HG02763 (cell line): ENCODE data around the gene PLS1.

ENCODE experiments used
- ATAC-seq: cut with Tn5 transposase; IDR thresholded peaks from one replicate; pipeline ENCODE4 v1.9.1; 2021; ENCODE audit warnings: mild to moderate bottlenecking, moderate library complexity; ENCODE audit not compliant: unreplicated experiment

Gene PLS1

DNA sequence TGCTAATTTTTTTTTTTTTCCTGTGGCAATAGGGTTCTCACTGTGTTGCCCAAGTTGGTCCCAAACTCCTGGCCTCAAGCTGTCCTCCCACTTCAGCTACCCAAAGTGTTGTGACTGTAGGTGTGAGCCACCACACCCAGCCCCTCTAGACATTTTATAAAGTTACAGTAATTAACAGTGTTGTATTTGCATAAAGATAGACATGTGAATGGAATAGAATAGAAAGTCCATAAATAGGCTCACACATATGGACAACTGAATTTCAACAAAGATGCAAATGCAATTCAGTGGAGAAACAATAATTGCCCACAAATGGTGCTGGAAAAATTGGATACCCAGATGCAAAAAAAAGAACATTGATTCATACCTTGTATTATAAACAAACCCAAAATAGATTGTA lies 39.9 kb downstream of the PLS1 start:
- ATAC-seq, result no peak

DNA sequence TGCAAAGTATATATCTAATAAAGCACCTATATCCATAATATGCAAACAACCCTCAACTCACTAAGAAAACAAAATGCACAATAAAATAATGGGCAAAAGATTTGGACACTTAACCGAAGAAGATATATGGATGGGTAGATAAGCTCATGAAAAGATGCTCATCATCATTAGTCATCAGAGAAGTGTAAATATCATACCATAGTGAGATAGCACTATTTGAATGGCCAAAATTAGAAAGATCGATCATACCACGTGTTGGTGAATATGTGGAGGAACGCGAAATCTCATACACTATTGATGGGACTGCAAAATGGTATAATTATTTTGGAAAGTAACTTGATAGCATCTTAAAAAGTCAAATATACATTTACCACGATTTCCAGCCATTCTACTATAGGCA lies 40.5 kb downstream of the PLS1 start:
- no peak for ATAC-seq

DNA sequence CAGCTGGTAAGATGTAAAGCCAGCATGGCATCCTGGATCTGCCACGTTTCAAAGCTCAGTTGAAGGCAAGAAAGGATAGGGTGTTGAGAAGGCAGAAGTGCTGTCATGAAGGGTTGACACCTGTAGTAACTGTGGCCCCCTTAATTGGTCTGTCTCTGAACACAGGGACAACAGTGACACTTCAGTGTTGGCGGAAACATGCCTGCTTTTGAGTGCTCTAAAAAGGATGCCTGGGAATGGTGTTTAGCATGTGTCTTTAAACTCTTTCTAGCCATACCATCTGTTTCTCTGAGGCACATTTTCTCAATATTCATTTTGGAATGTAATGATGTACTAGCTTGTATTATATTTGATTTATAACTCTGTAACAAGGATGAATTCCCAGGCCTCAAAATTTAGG lies 42.1 kb downstream of the PLS1 start:
- ATAC-seq, result no peak

DNA sequence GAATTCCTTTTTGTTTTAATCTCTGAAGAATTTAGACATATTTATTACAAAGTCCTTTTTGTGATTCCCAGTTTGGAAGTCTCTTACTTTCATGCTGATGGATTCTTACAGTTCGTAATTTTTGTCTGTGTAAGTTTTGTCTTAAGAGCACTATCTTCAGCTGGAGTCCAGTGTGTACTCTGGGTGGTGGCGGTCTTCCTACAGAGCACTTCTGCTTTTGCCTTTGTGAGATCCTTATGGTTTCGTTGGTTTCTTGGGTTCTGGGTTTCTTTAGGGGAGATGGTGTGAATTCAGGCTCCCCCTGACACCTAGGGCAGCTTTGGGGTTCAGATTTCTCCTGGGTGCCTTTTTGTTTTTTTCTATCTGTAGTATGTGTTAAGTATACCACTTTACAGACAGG lies 45.3 kb downstream of the PLS1 start:
- no peak for ATAC-seq

DNA sequence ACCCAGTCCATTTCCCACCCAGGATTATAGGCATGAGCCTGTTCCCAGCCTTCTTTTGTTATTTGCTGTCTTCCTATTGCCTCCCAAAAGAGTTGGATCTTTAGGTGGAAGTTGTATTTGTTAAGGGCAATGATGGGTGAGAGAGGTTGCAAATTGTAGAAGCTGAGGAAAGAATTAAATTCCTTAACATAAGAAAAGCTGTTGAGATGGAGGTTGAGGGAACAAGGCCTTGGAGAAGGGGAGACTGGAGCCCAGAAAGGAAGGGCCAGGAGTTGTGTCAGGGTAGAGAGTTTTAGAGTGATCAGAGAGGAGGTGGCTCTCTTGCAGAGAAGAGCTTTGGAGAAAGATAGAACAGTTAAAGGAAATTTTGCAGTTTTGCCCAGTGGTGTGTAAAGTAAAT lies 46.8 kb downstream of the PLS1 start:
- ATAC-seq, result no peak

DNA sequence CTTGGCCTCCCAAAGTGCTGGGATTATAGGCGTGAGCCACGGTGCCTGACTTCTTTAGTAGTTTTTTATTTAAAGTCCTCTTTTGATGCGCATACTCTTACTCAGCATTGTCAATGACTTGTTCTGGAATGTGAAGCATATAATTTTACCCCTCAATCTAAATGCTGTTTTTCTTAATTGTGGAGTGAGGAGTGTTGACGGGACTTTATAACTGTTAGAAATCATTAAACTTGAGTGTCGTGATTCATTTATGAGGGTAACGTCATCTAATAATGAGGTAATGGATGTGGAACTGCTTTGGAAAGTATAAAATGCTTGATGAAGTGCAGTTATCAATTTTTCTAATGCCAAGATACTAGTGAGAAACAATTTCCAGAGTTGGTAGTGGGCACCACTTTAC lies 48.3 kb downstream of the PLS1 start:
- ATAC-seq, result no peak

DNA sequence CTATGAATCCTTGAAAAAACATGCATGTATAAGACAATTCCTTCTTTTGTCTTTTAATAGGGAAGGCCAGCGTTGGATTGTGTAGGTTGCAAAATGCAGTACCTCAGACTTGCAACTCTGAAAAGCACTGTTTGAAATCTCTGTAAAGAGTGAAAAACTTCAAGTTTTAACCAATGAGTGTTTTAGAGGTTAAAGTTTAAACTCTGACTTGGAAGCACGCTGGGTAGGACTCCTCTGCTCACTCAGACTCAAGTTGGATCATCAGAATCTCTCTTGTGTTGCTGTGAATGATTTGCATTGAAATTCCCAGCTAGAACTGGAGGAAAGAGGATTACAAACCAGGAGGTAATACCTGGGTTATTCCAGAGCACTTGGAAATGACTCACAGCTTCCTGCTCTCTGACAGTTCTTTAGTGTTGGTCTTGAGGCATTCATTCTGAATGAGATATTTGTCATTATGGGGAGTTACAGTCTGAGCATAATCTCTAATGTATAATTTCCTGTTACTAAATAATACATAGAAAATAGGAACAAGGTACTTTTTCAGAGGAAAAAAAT lies 49.1 kb downstream of the PLS1 start:
- ATAC-seq, result no peak

DNA sequence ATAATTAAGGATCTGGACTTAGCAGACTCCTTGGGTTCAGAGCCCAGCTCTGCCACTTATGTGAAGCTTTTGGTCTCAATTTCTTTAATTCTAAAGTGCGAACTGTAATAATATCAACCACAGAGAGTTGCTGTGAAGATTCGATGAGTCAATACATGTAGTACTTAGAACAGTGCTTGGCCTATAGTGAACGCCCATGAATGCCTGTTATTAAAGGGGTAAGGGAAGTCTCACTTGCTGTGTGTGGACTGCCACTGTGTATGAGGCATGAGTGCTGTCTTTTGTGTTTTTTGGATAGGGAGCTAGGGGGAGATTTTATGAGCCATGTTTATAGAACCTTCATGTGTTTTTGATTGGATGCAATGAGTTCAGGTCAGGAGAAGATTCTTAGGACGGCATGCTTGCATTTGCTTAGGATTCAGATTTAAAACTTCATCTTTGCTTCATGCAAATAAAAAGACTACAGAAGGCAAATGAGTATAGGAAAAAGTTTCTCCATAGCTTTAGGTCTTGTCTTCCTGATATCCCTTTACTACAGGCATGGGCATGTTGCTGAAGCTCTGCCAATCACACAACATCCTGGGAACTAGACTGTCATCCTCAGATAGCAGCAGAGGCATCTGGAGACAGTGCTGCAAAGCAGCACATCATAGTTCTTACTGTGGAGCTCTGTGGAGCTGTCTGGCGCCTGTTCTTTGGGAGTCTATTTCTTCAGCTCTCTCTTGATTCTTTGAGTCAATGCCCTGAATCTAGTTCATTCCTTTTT lies 50.0 kb downstream of the PLS1 start:
- ATAC-seq, result no peak

DNA sequence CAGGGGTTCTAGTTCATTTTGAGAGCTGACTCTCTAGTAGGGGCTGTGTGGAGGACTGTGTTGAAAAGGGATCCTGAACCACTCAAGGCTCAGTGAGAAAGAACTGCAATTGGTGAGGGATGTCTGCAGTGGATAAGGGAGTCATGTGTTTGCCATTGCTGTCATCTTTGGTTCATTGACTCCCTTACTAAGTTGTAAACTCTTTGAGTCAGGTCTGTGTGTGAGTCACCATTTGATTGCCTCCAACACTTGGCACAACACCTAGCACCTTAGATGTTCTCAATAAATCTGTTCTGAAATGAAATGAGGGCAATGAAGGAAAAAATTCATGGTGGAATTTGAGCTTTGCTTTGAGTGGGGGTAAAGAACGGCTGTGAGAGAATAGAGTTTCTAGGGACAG lies 51.7 kb downstream of the PLS1 start:
- ATAC-seq, result no peak

DNA sequence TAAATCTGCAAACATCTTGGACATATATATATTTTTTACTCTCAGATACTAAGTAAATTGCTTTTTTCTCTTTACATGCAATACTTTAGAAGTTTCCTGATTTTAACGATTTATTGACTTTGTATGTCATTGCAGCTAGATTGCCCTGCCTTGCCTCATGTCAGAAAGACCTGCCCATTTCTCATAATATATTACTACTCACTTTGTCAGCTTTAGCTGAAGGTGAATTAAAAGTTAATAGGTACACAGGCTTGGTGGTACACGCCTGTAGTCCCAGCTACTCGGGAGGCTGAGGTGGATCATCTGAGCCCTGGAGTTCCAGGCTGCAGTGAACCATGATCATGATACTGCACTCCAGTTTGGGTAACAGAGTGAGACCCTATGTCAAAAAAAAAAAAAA lies 52.8 kb downstream of the PLS1 start:
- ATAC-seq, result no peak

DNA sequence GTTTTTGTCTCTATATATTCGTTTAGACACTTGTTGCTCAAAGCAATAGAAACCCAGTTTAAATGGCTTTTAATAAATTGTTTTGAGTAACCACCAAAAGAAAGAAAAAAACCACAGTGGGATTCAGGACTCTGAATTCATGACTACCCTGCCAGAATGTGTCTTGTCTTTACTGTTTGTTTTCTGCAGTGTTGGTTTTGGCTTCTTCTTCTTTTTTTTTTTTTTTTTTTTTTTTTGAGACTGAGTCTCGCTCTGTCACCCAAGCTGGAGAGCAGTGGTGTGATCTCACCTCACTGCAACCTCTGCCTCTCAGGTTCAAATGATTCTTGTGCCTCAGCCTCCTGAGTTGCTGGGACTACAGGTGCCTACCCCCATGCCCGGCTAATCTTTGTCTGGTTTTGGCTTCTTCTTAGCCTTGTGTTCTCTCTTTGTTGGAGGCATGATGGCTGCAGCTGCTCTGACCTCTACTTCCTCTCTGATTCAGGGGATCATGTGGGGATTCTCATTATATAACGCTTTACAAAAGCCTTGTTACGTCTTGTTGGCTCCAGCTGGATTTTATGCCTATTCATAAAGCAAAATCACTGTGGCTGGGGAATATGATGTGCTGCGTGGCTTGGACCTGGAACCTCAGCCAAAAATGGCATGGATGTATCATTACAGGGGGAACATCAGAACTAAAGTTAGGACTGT lies 54.0 kb downstream of the PLS1 start:
- no peak for ATAC-seq

DNA sequence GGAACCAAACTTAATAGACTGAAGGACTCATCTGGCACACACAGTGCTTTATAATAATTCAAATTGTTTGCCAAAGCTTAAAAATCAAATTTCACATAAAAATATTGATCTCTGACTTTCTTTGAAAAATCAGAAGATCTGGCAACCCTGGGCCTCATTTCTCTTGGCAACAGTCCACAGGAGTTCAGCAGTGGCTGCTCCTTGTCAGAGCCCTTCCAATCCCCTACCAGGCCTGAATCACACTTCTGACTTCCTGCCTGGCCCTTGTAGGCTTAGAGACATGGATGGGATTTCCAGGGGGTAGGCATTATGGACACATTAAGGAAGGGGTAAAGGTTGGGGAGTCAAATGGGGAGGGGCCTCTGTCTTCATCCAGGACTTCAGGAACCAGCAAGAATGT lies 55.5 kb downstream of the PLS1 start:
- no peak for ATAC-seq

DNA sequence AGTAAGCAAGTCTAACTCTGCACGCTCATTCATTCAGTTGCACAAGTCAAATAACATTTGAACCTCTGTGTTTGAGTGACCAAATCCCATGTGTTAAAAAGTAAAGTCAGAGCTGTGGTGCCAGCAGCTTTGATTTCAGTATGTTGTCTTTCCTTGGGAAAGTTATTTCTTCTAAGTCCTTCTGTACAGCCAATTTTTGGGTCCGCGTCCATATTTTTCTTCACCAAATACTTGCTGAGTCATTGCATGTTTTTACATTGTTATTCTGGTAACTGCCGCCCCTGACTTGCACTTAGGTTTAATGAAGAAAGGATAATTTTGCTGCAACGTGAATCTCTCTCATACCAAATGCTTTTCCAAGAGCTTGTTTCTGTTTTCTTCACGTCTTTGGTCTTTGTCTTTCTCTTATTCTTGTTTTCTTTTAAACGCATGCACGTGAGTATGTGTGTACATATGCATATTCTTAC lies 56.7 kb downstream of the PLS1 start:
- ATAC-seq, result no peak

DNA sequence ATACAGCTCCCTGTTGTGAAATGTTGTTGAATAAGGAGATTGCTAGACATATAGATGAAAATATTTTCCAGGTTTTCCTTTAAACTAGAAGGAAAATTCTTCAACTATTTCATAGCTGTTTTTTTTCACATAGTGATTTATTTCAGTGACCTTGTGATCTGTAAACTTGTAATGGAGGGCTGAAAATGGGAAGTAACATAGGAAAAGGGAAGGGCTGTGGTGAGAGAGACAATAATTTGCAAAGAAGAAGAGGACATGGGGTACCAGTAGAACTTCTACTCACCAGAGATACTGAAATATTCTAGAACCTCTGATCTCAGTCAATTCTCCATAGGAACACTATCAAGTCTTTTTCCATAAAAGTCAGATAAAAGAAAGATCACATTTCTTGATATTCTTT lies 60.4 kb downstream of the PLS1 start:
- no peak for ATAC-seq

DNA sequence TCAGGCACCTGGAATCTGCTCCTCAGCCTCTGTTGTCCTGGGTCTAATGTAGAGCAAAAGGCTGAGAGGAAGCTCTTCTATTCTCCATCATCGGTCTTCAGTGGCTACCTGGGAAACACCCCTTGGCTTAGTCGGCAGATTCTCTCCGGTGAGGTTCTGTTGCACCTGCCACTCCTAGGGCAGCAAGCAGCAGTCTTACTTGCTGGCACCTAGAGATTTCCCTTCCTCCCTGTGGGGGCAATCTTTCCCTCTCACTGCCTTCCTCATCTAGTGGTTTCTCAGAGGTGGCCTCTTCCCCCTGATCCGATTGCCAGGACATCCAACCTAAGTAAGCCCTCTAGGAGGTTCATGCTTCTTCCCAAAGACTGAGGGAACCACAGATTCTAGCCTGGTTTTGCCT lies 60.8 kb downstream of the PLS1 start:
- no peak for ATAC-seq

DNA sequence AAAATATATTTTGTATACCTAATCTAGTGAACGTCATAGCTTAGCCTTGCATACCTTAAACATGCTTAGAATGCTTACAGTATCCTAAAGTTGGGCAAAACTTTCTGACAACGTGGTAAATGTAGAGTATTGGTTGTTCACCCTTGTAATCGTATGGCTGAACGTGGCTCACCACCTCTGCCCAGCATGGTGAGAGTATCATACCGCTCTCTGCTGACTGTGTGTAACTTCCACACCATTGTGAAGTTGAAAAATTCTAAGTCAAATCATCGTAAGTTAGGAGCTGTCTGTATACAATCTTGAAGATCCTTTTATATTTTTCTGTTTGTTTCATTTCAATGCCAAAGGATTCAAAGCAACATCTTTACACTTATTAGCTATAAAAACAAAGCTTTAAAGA lies 64.2 kb downstream of the PLS1 start:
- no peak for ATAC-seq

DNA sequence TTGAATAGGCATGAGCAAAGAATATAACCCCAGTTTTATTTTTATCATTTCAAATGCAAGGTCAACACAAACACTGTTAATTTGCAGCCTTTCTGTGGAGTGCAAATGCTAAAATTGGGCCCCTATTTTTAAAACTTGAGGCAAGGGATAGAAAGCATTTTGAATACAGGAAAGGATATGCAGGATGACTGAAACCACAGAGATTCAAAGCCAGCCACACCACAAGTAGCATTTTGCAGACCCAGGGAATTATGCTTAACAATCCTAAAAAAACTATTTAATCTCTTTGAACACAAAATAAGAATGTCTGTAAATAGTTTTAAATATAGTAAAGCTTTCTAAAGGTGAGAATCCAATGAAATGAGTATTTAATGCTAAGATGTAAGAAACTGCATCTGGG lies 64.7 kb downstream of the PLS1 start:
- ATAC-seq, result no peak

DNA sequence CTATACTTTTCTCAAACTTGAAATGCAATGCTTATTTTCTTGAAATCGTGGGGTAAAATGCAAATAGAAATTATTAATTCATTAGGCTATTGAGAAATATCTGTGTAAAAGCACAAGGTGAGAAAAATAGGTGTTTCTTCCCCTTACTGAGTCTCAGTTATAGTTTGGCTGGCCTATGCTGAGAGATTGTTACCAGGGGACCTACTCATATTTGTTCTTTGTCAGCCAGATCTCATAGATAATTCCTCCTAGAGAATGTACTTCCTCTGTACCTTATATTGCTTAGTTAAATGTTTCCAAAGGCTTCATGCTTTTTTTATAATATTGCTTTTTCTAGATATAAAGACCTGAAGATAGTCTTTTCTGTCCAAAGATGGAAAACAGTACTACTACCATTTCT lies 67.7 kb downstream of the PLS1 start:
- no peak for ATAC-seq

DNA sequence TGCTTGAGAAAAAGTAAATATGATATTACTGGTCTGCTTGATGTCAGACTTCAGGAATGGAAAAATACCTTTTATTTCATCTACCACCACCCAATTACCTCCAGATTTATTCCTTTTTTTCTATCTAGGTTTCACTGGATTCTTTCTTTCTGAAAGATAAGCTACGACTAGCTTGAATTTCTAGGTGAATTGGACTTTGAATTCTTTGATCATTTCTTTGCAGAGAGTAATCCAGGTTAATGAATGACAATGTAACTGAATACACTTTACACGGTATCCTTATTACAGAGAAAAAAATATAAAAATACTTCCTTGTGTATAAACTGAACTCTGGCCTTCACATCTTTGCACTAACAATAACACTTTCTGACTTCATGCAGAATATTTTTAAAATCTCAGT lies 68.1 kb downstream of the PLS1 start:
- no peak for ATAC-seq

DNA sequence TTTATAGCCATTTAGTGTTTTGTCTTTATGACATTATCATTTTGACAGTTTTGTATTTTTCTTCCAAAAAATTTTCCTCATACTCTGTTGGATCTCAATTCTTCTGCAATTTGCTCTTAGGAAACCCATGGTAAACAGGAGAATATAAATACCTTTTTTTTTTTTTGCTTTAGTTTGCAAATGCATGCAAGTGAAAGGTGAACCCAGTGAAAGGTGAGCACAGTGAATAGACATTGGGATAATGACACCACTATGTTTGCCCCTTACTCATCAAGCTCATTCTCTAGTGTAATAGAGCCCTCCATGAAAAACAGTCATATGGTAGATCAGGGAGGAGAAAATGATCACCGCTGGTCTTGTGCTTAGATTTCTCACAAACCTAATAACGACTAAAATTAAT lies 68.6 kb downstream of the PLS1 start:
- no peak for ATAC-seq

DNA sequence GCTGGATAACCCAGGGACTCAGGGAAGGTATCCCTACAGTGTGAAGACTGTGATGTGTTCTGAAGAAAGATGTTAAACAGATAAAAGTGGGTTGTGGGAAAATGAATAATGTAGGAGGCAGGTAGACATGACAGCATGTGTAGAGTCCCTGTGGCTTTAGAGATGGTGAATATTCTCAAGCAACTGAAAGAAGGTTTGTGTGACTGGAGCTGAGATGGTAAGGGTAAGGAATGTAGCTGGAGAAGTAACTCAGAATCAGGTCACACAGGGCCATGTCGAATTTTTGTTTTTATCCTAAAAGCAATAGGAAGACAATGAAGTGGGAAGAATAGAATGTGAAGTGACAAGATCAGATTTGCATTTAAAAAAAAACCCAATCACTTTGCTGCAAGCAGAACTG lies 73.9 kb downstream of the PLS1 start:
- no peak for ATAC-seq

DNA sequence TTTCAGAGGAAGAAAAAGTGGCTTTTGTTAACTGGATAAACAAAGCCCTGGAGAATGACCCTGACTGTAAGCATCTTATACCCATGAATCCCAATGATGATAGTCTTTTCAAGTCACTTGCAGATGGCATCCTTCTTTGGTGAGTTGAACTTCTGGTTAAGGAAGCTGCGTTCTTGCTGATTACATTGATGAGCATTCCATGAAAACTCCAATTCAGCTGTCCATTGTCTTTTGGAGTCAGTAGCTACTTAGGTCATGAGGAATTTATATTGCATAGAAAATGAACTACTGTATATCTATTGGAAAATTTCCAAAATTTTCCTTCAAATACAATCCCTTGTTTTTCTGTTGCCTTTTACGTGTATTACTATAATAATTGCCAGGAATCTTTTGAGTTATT lies 80.0 kb downstream of the PLS1 start:
- no peak for ATAC-seq
